ENCODE measurements around the gene ATP8A2.

Gene ATP8A2

GRCh38 chr13:25619897-25620296 is 248.1 kb downstream of the ATP8A2 start:
- DNase-seq (ENCODE audit: low read depth, low spot score), result no peak

- no peak for DNase-seq (ENCODE audit: low read depth, low spot score)
These were observed 253.6 kb downstream of the ATP8A2 start for GRCh38 chr13:25625414-25625813.

GRCh38 chr13:25630329-25630900 is 258.6 kb downstream of the ATP8A2 start:
- DNase-seq (ENCODE audit: low read depth, low spot score), result no peak

- DNase-seq (ENCODE audit: low read depth, low spot score), result no peak
These were observed 260.6 kb downstream of the ATP8A2 start for GRCh38 chr13:25632166-25632888.

GRCh38 chr13:25633093-25633492 is 261.3 kb downstream of the ATP8A2 start:
- no peak for DNase-seq (ENCODE audit: low read depth, low spot score)

GRCh38 chr13:25645681-25646080 is 273.9 kb downstream of the ATP8A2 start:
- DNase-seq (ENCODE audit: low read depth, low spot score), result no peak

GRCh38 chr13:25649001-25649633 is 277.3 kb downstream of the ATP8A2 start:
- DNase-seq (ENCODE audit: low read depth, low spot score), result no peak

- DNase-seq (ENCODE audit: low read depth, low spot score), result no peak
These were observed 281.0 kb downstream of the ATP8A2 start for GRCh38 chr13:25652764-25653163.

- DNase-seq (ENCODE audit: low read depth, low spot score), result no peak
These were observed 282.5 kb downstream of the ATP8A2 start for GRCh38 chr13:25654322-25654721.

- no peak for DNase-seq (ENCODE audit: low read depth, low spot score)
These were observed 285.4 kb downstream of the ATP8A2 start for GRCh38 chr13:25657157-25657556.

- no peak for DNase-seq (ENCODE audit: low read depth, low spot score)
These were observed 287.5 kb downstream of the ATP8A2 start for GRCh38 chr13:25659091-25659795.

- DNase-seq (ENCODE audit: low read depth, low spot score), result no peak
These were observed 289.2 kb downstream of the ATP8A2 start for GRCh38 chr13:25660996-25661395.

- DNase-seq (ENCODE audit: low read depth, low spot score), result no peak
These were observed 290.7 kb downstream of the ATP8A2 start for GRCh38 chr13:25662516-25662915.

GRCh38 chr13:25668345-25668744 is 296.6 kb downstream of the ATP8A2 start:
- DNase-seq (ENCODE audit: low read depth, low spot score), result no peak

GRCh38 chr13:25673711-25674110 is 301.9 kb downstream of the ATP8A2 start:
- no peak for DNase-seq (ENCODE audit: low read depth, low spot score)

GRCh38 chr13:25674371-25674770 is 302.6 kb downstream of the ATP8A2 start:
- no peak for DNase-seq (ENCODE audit: low read depth, low spot score)

GRCh38 chr13:25675060-25675459 is 303.3 kb downstream of the ATP8A2 start:
- no peak for DNase-seq (ENCODE audit: low read depth, low spot score)

- DNase-seq (ENCODE audit: low read depth, low spot score), result no peak
These were observed 306.2 kb downstream of the ATP8A2 start for GRCh38 chr13:25677956-25678355.

GRCh38 chr13:25678398-25678797 is 306.6 kb downstream of the ATP8A2 start:
- DNase-seq (ENCODE audit: low read depth, low spot score), result no peak

- DNase-seq (ENCODE audit: low read depth, low spot score), result no peak
These were observed 307.4 kb downstream of the ATP8A2 start for GRCh38 chr13:25679159-25679558.

GRCh38 chr13:25679936-25680335 is 308.2 kb downstream of the ATP8A2 start:
- DNase-seq (ENCODE audit: low read depth, low spot score), result no peak

- no peak for DNase-seq (ENCODE audit: low read depth, low spot score)
These were observed 310.5 kb downstream of the ATP8A2 start for GRCh38 chr13:25682276-25682675.
